T-helper 1 cell treated with Interleukin-12 subunit alpha and Interleukin-12 subunit beta and Interleukin-4 antibody, amounts not matched to agents 30 ng/mL and 1 ng/mL, for 36 hours (primary cell): ENCODE results near the gene CACNA2D3. TPM values are rescaled to one million over a fixed set of nuclear protein-coding genes. Genes with fewer than 3 reads are reported as not detected.

Experiments used
- intact Hi-C: fragments of 100-400 bp; cut with micrococcal nuclease; formaldehyde crosslinking; loops from one replicate; pipeline ENCODE4 v1.15.1; 2024
- total RNA-seq: library from RNA; stranded (reverse); gene quantifications from 2 replicates; pipeline ENCODE4 v1.2.3, GENCODE V29; 2022

The CACNA2D3 gene
- total RNA-seq, 1 donor from 2014 or later: not detected

DNA sequence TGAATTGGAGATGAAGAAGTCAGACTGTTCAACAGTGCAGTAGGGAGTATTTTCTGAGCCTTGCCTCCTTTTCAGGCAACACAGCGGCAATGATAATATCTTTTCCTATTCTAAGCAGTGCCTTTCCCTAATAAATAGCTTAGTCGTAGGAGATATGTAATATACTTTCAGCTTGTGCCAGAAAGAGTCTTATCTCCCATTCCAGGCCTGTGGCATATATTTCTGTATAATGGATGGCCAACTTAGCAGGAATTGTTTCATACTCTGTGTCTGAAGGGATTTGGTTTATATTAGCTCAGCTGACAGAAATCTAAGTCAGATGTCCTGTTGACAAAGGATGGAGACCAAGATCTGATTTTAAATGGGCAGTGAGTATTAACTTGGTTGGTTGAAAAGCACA, 397.1 kb downstream of the CACNA2D3 start:
- intact Hi-C loops: no loop called here

DNA sequence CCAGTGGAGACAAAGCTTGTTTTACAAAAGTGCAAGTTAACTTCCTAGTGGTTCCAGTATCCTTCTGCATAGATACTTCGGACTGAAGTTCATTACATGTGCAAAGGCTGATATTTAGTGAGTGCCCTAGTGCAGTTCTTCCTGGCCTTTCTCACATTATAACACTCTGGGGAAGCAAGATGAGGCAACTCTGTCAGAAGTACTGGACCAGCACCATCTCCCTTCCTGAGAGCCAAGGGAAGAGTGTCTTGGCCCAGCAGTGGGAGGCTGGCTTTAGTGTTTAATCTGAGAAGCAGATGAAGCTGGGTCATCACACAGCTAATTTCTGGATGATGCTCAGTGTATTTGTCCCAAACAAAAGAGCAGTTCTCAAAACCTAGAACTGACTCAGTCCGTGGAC, 397.7 kb downstream of the CACNA2D3 start:
- intact Hi-C loops: no loop called here

DNA sequence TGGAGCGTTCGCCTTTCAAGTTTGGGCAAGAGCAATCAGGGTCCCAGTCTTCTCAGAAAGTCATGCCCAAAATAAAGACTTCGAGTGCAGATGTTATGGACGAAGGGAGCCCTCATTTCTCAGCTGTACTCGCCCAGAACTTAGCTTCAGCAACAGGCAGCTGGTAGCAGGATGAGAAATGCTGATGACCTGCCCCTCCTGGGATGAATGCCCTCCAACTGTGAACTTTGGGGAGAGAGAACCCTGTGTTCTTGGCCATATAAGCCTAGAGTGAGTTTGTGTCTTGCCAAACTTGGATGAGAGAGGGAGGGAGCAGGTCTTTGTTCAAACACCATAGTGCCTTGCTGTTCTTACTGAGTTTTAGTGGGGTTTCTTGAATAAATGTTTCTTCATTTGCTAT, 405.2 kb downstream of the CACNA2D3 start:
- intact Hi-C loops: no loop called here

DNA sequence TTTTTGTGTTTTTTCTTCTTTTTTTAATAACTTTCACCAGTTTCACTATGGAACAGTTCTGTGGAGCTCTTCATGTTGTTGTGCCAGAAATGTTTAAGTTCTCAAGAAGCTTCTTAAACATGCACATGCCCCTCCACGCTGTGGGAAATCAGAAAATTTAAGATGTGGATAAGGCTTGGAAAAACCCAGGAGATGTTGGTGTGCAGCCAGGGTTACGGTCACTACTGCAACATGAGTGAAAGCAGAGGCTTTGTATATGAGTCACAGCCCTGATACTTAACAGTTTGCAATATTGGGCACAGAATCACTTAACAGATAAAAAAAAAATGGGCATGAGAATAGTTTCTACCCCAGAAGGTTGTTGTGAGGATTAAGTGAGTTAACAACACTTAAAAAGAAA, 405.6 kb downstream of the CACNA2D3 start:
- intact Hi-C loops: no loop called here

DNA sequence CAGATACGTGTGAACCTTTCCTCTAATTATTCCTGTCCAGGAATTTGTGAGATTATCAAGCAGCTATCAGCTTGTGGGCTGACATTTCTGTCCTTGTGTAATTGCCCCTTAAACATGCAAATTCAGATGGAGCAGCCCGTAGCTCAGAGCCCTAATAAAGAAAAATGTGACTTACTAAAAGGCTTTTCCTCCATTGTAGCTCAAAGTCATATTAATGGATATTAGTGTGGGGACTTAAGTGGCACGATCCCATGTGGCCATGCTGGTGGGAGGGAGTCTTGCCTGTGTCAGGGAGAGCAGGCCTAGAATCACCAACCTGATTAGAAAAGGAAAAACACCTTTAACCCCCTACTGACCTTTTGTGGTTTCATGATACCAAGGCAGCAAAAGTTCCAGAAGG, 406.3 kb downstream of the CACNA2D3 start:
- intact Hi-C loops: no loop called here

DNA sequence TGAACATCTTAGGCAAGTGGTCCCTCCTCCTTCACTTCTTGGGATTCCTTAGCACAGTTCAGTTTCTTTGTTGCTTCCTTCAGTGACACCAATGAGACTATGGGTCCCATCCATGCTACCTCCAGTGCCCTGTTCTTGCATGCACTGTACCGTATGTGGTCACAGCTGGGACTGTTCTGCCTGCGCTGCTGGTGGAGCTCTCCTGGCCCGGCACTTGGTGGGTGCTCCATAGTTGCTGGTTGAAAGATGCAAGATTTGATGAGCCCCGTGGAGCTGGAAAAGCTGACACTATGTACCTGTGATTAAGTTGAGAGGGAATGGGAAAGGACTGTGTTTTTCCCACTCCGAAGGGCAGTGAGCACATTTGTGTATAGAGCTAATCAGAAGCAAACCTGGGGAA, 407.7 kb downstream of the CACNA2D3 start:
- intact Hi-C loops: no loop called here

DNA sequence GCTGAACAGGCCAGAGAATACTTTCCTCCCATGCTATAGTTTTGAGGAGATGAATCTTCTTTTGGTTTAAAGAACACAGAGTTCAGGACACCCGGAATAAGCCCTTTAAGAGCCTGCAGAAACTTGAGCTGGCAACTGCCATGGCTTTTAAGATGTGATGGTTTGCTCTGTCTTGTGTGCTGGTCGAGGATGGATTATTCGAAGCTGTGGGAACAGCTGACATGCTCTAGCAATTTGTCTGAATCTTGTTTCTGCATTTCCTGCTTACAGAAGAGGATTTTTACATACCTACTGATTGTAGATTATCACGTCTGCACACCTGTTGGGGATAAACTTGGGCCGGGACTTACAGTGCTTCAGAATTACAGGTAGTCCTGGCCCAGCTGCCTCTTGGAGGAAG, 408.6 kb downstream of the CACNA2D3 start:
- intact Hi-C loops: no loop called here

DNA sequence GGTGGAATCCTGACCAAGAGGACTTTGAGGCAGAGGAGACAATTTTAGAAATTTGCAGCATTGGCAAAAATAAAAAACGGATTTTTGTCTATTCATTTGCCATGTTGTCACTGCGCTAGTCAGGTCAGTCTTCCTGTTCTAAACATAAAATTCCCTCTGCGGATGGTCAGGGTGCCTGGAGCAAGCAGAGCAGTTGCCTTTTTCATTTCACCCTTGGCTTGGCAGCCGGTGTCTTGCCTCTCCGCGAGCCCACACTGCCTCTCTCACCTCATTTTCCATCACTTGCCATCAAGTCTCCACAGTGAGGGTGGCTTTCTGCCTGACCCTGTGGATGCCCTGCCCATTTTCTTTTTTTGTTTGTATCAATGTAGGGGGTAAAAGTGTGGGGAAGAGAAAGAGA, 409.4 kb downstream of the CACNA2D3 start:
- intact Hi-C loops: no loop called here

DNA sequence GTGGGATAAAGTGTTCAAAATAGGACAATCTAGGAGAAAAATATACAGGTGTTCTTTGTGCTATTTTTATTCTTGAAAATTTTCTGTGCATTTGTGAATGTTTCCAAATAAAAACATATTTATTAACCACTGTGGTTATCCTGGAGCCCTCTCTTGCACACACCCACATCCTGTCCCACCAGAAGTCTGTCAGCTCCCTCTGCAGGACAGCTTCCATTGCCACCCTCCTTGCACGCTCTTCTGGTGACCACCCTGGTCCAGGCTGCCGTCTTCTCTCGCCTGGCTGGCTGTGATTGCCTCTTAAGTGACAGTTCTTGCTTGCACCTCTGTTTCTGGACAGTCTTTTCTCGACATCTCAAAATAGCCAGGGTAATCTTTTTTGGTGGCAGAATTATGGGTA, 411.5 kb downstream of the CACNA2D3 start:
- intact Hi-C loops: no loop called here

DNA sequence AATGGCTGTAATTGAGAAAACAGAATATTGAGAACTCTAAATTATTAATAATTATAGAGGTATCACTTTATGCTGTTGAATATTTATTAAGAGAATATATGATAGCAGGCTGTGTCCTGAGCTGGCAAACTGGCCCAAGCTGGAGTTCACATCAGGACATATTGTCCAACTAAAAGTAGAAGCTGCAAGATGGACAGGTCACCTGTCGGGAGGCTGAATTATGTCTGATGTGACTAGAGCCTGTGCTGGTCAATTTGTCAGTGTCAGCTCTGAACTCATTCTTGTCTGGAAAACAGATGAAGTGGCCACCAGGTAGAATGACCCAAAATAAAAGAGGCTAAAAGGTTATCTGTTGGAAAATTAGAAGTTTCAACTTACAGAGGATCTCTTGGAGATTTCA, 413.3 kb downstream of the CACNA2D3 start:
- intact Hi-C loops: no loop called here

DNA sequence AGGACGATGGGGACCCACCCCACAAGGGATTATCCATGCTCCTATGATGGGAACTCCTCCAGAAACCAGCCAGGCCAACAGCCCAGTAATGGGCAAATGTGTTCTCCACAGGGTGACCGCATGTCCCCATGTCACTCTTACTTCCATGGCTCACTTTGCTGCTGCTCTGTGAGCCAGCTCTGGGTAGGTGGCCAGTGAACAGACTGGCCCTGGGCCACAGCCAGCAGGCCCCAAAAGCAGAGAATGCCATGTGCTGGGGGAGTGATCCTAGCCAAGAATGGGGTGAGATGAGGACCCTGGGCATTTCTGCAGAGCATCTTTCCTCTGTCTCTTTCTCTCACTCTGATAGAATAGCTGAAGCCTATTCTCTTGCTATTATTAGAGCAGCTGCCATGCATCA, 414.1 kb downstream of the CACNA2D3 start:
- intact Hi-C loops: no loop called here

DNA sequence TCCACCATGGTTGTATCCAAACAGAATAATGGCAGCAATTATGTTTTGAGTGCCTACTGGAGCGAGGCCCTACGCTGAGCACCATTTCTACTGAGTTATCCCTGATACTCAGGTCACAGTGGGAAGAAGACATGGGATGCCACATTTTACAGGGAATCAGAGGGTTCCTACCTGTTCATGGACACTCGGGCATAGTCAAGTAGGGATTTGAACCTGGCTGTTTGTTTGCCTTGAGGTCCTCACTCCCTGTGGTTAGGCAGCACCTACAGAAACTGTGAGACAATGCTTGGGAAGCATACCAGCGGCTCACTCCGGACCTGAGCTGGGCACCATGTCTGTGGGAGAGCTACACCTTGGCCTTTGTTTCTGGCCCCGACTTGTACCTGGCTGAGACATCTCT, 415.2 kb downstream of the CACNA2D3 start:
- intact Hi-C loops: no loop called here

DNA sequence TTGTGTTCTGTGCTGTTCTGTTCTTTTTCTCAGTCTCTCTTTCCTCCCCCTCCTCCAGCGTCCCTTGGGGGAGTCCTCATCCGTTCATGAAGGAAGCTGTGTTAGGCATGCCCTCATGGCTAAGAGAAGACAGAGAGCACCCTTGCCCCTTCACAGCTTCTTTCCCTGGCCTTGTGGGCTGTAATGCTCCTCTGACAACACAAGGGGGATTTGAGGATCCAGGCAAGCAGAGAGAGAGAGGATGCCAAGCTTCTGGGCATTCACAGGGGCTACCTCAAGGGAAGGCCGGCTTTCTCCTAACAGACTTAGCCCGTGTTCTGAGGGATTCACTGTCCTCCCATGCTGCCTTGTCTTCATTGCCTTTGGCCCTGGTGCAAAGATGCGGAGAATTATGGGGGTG, 416.0 kb downstream of the CACNA2D3 start:
- intact Hi-C loops: no loop called here

DNA sequence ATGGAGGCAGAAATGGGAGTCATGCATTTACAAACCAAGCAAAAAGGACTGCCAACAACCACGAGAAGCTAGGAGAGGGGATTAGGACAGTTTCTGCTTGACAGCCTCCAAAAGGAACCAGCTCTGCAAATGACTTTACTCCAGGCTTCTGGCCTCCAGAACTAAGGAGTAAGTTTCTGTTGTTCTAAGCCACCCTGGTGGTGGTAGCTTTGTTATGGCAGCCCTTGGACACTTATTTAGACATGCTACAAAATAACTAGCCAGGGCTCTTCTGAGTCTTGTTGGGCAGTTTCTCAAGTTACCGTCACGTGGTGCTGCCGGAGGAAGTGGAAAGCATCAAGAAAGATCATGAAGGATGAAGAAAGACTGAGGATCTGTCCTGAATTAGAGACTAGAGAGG, 419.0 kb downstream of the CACNA2D3 start:
- intact Hi-C loops: no loop called here

DNA sequence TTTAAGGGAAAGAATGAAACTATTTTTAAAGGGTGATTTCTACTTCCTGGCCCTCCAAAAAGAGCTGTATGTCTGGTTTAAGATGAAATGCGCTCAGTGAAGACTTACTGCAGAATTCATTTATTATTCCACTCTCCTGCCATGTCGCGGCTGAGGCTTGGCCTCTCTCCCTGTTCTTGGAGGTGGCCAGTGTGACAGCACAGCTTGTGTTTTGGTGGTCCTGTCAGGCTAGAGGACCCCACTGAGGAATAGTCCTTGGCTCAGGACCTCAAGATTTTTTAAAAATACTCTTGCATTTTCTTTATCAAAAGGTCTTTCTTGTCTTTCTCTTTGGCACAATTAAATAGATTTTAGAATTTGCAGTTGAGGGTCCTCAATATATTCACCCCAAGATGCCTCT, 421.1 kb downstream of the CACNA2D3 start:
- intact Hi-C loops: no loop called here

DNA sequence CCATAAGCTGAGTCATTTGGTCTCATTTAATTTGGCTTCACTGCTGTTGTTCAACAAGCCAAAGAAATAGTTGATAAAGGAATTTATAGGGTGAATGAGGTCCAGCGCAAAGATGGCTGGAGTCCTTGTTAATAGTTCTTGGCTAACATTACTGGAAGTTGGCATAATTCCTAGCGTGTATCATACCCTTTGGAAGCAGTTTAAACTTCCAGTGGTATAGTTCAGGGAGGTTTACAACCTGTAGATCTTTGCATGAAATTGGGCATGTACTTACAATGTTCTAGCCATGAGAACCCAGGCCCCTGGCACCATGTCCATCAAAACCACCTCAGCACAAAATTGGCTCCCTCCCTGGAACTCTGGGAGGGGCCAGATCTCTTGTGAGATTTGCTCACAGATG, 424.7 kb downstream of the CACNA2D3 start:
- intact Hi-C loops: no loop called here

DNA sequence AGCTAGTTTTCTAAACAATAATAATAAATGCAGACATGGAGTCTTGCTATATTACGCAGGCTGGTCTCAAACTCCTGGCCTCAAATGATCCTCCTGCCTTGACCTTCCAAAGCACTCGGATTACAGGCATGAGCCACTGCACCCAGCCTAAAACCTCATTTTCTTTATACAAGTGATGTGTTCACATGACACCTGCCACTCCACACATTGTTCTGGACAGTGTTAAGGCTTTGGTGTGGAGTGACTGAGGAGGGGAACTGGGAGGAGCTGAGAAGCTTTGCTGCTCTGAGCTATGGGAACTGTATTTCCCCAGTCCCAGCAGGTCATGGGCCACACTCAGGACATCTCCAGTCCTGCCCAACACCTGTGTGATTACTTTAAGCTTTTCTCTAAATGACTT, 425.5 kb downstream of the CACNA2D3 start:
- intact Hi-C loops: no loop called here

DNA sequence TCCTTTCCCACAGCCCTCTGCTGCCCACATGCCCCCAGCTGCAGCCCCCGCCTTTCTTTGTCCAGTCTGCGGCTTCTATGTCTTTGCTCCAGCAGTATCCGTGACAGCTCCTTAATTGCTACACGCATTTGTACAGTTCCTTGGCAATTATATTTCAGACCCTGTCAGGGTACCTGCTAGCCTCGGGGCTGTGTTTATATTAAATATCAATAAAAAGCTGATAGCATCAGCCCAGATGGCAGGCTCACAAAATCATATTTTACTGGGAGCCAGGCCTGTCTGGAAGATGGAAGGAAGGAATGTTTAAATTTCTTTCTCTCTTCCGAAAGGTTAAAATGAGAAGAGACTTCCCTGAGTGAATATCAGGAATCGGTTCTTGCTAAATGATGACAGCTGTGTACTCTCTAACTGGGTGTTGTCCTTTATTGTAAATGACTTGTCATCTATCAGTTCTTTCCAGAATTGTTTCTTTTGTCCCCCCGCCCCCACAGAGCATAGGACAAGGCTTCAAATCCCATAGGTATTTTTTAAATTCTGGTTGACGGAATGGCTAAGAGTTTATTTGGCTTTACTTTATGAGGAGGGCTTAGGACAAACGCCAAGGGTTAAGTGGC, 427.4 kb downstream of the CACNA2D3 start:
- intact Hi-C loops: no loop called here

DNA sequence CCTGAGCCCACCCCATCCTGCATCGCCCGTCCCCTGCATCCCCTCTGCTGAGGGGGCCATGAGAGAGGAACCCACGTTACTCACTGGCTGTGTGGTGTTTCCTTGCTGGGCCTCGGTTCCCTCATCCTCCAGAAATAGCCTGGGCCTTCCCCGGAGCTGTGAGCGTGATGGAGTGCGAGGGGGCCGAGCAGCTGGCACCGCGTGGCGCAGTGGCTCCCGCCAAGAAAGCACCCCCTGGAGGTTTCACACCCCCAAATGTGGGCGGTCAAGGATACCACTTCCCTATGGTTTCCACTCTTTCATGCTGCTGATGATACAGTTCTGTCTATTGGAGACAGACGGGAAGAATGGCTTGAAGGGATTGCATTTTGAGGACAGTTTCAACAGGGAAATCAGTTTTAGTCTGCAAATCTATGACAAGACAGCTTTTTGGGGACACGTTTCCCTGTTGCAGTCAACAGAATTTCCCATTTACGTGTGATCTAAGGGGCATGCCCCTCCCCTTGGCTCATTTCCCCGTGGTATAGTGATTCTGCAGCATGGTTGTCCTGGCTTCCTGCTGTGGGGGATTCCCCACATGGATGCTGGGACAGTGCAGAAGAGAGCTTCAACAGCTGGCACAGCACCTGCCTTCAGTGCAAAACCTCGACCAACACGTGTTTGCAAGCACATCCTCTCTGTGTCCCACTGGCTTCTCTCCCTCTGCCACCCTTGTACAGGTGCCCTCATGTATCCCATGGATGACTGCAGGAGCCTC, 428.0 kb downstream of the CACNA2D3 start:
- intact Hi-C loops: no loop called here

DNA sequence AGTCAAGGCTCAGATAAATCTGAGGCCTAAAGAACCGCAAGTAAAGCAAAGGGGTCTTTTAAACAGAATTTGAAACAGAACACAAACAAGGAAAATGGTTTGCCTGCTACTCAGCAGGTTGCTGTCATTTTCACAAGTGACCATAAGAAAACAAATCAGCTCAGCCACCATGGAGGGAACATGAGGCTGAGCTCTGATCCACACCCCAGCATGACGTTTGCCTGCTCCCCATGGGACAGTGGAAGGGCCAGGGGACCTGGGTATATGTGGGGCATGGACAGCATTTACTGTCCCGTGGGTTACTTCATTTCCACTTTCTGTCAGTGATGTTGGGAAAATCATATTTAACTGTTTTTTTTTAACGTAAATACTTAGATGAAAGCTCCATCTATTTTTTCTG, 434.3 kb downstream of the CACNA2D3 start:
- intact Hi-C loops: no loop called here

DNA sequence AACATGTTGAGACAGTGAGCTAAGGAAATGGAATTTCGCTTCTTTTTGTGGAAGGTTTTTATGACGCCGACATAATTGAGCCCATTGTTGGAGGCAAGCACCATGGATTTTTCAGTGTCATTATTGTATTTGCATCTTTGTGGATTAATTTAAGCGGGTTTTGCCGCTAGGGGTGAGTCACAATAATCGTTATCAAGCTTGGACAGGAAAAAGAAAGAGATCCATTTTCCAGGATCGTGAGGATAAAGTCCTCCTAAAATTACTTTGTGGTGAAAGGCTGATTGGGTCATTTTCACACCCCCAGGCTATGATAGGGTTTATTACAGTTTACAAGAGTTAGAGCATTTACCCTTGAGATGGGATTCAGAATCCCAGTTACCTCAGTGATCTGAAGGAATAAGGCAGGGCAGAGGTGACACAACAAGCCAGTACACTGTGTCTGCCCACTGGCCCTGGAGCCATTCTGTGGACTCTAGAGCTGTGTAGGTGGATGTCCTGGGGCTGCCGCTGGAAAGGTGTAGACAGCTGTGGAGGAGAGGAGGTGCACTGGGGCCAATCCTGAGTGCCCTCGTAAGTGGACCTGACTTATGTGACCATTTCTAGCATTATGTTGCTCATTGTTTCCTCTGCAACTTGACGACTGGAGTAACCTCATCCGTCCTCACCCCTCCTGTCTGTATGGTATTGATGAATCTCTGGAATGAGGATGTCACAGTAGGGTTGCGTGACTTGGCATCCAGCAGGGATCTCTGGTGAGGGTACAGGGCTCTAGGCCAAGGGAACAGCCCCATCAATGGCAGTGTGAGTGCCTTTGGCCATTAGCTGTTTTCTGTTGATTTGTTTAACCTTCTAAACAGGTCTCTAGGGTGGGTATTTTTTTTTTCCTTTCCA, 435.4 kb downstream of the CACNA2D3 start:
- intact Hi-C loops: no loop called here

DNA sequence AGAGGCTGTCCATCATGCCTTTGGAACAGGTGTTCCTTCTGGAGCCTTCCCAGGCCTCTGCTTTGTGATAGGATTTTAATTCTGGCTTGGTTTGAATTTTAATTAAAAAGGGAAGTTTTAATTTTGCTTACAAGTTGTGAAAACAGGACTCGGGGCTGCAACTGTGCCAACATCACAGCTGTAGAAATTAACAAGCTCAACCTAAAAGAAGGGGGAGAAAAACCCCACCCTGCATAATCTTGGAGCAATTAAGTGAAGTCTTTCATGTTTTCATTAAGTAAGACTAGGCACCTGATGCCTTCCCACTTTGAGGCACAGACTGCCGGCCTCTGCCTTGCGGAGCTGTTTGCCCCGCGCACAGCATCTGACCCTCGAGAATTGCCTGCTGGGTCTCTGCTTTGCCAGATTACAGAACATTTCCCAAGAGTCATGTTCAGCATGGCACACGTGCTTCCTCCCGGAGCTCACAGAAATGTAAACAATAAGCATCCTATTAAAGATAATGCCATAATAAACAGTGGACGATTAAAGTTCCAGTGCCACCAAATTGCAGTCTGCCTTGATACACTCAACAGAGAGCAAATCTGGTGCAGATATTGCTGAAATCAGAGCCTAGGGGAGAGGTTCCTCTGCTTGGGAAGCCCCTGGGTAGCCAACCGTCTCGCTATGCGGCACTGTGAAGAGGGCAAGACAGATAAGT, 441.3 kb downstream of the CACNA2D3 start:
- intact Hi-C loops: no loop called here
